Activated T-cell treated with anti-CD3 and anti-CD28 coated beads for 1 hour (primary cell): Measurements from ENCODE around the gene PIP5K1C.
"Not testable (repeated sequence)": the region's sequence is repeated elsewhere in the genome, so short reads cannot be mapped to it uniquely, and the experiment has no call there.

Experiments
- DNase-seq: peaks from one replicate; pipeline ENCODE4 v3.0.0-alpha.2; 2020; ENCODE audit warnings: low read depth

PIP5K1C gene

DNA sequence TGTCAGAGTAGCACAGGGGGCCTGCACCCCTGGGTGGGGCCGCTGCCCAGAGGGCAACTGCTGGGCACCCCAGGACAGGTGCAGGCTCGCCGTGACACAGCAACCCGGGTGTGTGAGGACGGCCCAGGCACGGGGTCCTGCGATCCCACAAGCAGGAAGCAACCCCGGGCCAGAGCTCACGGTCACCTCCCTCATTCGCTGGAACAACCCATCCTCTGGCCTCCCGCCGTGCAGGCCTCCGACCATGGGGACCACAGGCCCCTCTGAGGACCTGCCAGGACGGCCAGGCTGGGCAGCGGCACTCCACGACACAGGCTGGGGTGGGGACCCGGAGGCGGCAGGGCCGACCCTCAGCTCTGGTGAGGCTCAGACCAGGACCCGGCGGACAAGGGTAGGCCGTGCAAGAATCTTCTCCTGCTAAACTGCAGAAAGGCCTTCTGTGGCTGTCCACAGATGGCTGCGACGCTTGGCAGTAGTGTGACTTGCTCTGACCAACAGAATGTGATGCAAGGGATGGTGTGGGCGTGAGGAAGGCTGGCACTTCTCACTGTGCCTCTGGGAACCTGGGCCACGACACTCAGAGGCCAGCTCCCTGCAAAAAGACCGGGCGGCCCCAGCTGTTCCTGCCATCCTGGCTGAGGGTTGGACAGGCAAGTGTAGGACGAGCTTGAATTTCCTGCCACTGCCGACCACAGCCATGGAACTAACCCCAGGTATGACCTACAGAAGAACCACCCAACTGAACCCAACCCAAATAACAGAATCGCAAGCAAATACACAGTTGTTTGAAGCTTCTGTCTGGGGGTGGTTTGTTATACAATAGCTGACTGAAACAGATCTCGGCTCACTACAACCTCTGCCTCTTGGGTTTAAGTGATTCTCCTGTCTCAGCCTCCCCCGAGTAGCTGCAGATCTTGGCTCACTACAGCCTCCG lies 26.5 kb downstream of the PIP5K1C start:
- DNase-seq: no peak

- DNase-seq: no peak
These were observed 27.3 kb downstream of the PIP5K1C start for GRCh38 chr19:3672993-3673392.

- no peak for DNase-seq
These were observed 27.7 kb downstream of the PIP5K1C start for GRCh38 chr19:3672575-3672948.

- no peak for DNase-seq
These were observed 28.3 kb downstream of the PIP5K1C start for GRCh38 chr19:3671680-3672574.

GRCh38 chr19:3670796-3671679 lies 29.2 kb downstream of the PIP5K1C start:
- DNase-seq: no peak

DNA sequence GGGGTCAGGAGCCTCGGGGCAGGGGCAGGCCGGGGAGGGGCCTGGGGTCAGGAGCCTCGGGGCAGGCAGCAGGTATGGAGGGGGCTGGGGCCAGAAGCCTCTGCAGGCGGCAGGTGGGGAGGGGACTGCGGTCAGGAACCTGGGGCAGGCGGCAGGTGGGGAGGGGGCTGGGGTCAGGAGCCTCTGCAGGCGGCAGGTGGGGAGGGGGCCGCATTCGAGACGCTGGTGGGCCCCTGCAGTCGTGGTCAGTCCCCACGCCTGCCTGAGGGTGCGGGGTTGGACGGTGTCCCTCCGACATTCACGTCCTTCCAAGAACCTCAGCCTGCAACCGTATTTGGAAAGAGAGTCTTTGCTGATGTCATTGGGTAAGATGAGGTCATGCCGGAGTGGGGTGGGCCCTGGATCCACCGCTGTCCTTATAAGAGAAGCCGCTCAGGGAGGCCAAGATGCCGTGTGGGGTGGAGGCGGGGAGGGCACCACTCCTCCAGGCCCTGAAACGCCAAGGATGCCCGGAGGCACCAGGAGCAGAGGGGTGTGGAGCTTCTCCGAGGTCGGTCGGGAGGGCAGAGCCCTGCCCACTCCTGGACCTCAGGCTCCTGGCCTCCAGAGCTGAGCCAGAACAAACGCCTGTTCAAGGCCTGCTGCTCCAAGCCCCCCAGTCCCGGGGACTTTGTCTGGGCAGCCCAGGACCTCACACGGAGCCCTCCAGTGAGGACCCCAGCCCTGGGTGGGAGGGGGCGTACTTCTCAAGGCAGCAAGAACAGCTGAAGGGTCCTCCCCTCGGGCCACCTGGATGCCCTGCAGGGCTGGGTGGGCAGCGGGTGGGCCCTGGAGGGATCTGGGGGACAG lies 30.1 kb downstream of the PIP5K1C start:
- DNase-seq: no peak

- DNase-seq: no peak
These were observed 31.0 kb downstream of the PIP5K1C start for GRCh38 chr19:3669082-3669946.

DNA sequence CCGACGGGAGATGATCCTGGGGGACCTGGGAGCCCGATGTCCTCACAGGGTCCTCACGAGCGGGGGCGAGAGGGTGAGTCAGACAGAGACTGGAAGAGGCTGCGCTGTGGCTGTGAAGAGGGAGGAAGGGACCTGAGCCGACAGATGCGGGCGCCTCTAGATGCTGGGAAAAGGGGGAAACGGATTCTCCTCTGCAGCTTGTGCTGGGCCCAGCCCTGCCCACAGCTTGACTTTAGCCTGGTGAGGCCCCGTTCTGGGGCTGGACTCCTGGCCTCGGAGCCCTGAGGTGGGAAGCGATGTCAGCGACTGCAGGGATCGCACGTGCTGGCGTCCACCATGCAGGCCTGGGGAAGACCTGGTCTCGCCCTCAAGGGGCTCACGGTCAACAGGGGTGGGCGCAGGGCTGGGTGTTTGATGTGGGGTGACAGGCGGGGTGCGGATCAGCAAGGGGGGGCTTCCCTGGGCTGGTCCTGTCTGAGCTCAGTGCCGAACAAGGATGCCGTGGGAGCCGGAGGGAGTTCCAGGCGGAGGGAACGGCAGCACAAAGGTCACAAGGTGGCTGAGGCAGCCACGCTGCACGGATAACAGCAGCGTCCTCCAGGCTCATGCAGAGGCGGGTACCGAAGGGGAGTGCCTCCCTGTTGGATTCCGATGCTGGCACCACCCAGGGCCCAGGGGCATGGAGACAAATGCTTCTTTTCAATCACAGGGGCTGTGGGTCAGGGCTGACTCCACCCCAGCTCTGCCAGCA lies 31.8 kb downstream of the PIP5K1C start:
- DNase-seq: no peak

DNA sequence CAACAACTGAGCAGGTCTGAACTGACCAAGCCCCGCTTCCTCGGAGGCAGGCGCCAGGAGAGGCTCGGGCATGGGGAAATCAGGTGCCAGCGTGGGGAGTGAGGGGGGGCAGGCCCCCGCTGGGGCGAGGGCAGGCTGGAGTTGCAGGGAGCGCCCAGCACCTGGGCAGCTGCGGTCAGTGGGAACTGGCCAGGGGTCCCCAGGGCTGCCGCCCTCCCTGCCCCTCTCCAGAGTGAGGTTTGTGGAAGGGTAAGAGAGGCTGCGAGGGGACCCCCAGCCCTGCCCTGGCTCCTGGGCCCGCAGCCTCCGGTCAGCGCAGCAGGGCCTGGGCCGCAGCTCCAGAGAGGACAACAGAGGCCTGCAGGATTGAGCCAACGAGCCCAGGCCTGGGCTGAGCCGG lies 32.5 kb downstream of the PIP5K1C start:
- DNase-seq: no peak

DNA sequence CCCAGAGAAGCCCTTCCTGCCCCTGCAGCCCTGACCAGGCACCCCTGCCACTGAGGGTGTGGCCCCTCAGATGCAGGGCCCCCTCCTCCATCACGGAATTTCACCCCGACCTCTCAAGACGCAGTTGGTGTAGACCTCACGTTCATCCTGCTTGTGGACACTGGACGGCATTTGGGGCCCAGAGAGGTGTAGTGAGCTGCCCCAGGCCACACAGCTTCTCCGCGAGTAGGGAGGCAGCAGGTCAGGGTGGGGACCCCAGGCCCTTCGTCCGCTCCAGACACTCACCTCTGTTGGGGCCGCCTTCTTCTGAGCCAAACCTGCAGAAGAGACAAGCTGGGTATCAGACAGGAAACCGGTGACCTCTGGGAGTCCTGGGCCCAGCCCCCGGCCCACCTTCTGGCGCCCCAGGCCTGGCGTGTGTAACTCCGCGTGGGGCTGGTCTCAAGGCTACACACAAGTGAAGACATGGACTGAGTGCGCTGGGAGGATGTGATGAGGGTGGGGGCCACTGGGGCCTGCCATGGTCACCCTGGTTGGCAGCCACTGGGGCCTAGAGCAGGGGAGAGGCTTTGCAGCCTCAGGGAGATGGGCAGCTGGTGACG lies 33.1 kb downstream of the PIP5K1C start:
- DNase-seq: no peak

GRCh38 chr19:3666545-3666856 lies 33.8 kb downstream of the PIP5K1C start:
- DNase-seq: not testable (repeated sequence)

- DNase-seq: peak; percentile 76
These were observed 34.4 kb downstream of the PIP5K1C start for GRCh38 chr19:3665681-3666544.

GRCh38 chr19:3664879-3665642 lies 35.2 kb downstream of the PIP5K1C start:
- no peak for DNase-seq

DNA sequence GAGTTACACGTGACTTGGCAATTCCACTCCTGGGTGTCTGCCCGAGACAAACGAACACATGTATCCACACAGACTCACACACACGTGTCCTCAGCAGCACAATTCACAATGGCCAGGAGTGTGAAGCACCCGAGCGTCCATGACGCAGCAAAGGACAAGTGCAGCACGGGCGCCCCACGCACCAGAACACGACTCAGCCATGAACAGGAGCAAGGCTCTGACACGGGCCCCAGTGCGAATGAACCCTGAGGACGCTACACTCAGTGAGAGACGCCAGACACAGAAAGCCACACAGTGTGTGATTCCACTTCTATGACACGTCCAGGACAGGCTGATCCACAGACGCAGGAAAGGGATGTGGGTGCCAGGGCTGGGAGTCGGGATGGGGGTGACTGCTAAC lies 36.4 kb downstream of the PIP5K1C start:
- DNase-seq: no peak

DNA sequence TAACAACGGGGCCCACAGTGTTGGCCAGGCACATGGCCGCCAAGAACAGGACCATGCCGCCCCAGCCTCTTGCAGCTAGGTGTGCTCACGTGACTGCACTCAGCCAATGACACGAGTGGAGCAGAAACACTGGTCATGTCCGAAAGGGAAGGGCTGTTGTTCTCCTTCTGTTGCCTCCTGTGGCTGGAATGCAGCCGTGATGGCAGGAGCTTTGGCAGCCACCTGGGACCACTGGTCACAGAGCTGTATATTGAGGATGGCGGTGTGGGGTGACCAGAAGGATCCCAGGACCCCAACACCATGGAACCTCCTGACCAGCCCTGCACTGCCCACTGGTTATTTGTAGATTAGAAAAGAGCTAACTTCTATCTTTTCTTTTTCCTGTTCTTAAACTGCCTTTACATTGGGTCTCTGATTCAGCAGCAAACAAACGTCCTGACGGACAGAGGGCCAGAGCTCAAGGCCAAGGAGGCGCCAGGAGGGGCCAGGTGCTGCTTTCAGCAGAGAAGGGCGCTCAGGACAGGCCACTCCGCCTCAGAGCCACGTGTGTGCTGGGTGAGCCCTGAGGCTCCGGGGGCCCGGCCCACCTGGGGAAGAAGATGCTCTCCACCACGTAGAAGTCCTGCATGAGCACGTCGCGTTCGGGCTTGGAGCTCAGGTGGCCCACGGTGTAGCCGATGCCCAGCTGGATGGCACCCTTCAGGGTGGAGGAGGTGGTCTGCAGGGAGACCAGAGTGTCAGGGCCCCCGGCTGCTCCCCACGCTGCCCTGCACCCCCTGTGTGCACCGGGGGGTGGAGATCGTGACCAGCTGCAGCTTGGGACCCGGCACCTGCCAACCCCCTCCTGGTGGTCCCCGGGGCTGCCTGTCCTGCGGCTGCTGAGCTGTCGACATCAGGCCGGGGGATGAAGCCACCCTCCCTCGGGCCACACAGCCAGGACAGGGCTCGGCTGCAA lies 38.7 kb downstream of the PIP5K1C start:
- DNase-seq: no peak
